Measurements from ENCODE around the gene G6PD.
A peak's percentile ranks its signal among the peaks of the same experiment; 100 is the strongest.
"Not testable (repeated sequence)": the region's sequence is repeated elsewhere in the genome, so short reads cannot be mapped to it uniquely, and the experiment has no call there.

G6PD gene

DNA sequence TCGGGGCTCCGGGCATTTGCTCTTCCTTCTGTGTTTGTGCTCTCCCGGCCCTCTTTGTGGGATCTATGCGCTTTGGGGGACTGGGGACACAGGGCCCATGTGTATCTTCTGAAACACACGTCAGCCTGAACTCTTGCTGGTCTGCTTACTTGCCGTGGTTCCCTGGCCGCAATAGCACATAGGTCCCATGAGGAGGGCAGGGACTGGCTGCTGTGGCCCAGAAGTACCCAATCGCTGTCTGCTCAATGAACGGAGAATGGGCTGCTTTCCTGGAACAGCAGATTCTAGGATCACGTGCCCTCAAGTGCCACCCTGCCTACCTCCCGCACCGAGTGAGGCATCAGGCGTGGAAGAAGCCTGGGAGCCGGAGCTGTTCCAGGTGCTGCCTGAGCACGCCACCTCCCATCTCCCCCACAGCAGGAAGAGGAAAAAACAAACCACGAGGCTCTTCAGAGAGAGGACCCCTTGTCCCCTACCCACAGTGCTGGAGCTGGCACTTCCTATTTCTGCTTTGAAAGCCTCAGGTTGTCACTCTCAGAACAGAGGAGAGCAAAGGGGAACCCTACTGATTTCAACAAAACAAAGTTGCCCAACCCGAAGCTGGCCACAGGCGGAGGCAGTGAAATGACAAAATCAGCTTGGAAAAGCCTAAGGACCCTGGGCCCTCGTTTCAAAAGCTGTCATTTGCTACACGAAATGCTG is 3.8 kb downstream of the G6PD start:
- no peak for DNase-seq

DNA sequence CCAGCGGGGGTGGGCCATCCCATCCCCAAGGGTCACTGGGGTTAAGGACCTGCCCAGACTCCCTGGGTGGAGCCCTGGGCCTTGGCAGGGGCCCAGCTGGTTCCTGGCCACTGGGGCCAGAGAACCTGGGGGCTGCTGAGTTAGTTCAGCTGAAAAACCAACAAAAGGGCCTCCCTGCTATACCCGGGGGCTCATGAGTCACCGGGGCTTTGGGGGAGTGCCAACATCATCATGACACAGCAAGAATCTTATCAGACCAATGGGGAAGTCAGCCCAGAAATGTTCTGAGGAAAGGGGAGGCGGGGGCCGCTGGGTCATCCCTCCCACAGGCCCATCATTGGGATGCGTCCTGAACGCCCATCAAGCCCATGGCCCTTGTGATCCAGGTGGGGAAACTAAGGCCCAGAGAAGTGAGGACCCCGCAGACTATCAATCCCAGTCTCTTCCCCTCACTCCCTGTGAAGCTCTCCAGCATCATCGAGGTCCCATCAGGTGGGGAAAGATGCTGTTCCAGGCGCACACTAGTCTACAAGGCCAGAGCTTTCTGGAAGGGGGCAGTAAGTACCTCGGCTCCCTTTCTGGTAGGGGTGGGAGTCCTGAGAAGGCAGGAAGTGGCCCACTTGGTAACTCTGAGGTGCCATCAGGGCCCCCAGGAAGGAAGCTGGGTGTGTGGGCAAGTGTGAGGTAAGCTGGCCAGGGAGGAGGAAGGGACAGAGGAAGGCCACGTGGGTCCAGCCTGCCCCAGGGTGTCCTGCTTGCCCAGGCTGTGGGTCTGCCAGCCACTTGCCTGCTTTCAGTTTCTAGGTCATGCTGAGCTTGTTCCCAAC is 4.5 kb downstream of the G6PD start:
- DNase-seq, result no peak

DNA sequence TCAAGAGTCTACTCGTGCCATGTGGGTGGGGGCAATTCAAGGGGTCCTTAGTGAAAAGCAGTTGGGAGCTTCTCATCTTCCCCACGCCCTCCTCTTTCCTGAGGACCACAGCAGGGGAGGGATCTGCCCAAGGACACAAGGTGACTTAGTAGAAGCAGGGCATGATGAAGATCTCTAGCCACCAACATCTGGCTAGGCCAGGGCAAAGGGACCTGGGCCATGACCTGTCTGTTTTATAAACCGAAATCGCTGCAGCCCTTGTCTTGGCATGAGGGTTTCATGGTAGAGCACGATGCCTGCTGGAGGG is 5.1 kb downstream of the G6PD start:
- DNase-seq, result no peak

DNA sequence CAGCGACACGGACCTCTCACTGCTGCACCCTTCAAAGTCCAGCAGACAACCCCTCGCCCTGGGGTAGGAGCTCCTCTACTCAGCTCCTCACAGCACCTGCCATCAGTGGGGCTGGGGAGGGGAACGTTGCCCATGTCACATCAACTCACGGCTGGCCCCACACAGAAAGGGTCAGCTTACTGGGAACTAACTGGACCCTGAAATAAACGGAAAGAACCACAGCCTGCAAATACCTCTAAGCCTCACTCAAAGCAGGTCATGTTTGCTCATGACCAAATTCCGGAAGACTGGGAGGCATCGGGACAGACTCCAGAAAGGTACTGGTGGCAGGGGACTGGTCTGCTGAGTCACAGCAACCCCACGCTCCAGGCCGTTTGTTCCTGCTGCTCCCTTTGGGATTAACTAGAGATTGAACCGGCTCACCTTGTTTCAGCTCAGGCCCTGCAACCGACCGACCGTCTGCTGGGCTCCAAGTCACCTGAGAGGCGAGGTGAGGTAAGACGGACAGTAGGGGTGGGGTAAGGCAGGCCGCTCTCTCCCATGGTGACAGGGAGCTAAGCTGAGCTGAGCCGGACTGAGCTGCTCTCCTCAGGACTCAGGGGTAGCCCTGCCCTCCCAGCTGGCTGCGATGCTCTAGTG is 5.6 kb downstream of the G6PD start:
- no peak for DNase-seq

DNA sequence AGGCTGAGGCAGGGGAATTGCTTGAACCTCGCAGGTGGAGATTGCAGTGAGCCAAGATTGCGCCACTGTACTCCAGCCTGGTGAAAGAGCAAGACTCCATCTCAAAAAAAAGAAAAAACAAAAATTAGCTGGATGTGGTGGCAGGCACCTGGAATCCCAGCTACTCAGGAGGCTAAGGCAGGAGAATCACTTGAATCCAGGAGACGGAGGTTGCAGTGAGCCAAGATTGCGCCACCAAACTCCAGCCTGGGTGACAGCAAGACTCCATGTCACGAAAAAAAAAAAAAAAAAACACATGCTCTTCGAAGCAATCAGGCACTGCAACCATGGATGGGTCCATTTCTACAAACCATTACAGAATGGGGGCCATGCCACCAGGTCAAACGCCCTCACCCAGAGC is 6.3 kb downstream of the G6PD start:
- not testable (repeated sequence) for DNase-seq

DNA sequence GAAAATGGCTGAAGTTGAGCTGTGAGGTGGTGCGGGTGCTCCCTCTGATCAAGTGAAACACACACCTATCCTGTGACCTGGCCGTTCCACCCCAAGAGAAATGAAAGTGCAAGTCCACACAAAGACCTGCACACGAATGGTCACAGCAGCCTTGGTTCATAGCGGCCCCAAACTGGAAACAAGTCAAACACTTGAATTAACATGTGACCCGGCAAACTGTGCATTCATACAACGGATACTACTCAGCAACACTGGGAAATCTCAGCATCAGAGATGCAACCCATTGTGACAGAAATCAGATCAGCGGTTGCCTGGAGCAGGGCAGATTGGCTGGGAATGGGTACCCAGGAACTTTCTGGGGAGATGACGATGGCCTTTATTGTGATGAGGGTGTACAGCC is 7.6 kb downstream of the G6PD start:
- no peak for DNase-seq

DNA sequence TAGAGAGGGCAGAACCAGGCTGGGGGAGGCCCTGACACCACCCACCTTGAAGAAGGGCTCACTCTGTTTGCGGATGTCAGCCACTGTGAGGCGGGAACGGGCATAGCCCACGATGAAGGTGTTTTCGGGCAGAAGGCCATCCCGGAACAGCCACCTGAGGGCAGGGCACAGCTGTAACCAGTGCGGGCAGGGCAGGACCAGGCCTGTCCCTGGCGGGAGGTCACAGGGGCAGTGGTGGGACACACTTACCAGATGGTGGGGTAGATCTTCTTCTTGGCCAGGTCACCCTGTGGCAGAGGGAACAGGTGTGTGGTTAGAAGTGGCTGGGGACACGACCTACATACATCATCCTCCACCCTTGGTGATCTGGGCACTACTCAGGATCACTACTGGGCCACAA is 10.8 kb downstream of the G6PD start:
- no peak for DNase-seq

DNA sequence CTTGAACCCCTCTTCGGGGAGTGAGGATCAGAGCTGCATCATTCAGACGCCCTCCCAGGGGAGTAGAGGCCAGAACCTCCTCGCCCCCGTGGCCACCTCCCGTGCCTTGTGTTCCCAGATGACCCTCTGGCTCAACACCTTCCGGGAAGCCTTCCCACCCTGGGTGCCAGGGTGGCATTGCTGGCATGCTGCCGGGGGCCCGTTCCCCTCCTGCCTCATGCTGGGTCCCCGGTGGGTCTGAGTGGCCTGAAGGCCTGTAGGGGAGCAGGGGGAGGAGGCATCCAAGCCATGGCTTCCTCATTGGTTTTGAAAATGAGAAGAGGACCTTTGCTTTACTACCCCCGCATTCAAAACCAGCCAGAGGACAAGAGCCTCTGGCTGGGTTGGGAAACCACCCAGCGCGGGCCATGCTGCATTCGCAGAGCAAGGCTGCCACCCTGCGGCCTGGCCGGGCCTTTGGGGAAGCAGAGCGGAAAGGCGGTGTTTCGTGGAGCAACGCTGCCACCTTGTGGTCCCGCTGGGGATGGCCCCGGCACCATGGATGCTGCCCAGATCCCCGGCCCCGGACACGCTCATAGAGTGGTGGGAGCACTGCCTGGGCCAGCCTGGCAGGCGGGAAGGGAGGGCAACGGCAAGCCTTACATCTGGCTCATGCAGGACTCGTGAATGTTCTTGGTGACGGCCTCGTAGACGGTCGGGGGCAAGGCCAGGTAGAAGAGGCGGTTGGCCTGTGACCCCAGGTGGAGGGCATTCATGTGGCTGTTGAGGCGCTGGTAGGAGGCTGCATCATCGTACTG is 11.9 kb downstream of the G6PD start:
- DNase-seq, result peak; percentile 72

DNA sequence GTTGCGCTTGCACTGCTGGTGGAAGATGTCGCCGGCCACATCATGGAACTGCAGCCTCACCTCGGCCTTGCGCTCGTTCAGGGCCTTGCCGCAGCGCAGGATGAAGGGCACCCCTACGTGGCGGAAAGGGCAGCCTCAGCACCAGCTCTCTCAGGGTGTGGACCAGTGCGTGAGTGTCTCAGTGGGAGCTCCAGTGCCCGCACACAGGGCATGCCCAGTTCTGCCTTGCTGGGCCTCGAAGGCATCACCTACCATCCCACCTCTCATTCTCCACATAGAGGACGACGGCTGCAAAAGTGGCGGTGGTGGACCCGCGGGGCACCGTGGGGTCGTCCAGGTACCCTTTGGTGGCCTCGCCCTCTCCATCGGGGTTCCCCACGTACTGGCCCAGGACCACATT is 14.0 kb downstream of the G6PD start:
- DNase-seq, result no peak

DNA sequence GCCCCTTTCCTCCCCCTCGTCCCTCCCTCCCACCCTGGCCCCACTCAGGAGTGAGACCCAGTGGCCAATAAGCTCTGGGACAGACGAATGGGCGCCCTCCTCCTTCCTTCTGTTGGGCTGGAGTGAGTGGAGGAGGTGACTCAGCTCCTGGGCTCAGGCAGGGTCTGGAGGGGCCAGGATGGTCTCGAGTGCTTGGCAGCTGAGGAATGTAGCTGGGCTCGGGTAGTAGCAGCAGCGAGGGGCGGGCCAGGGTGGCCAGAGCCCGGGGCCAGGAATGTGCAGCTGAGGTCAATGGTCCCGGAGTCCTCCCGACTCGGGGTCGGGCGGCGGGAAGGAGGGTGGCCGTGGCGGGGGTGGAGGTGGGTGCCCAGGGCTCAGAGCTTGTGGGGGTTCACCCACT is 15.0 kb downstream of the G6PD start:
- no peak for DNase-seq

DNA sequence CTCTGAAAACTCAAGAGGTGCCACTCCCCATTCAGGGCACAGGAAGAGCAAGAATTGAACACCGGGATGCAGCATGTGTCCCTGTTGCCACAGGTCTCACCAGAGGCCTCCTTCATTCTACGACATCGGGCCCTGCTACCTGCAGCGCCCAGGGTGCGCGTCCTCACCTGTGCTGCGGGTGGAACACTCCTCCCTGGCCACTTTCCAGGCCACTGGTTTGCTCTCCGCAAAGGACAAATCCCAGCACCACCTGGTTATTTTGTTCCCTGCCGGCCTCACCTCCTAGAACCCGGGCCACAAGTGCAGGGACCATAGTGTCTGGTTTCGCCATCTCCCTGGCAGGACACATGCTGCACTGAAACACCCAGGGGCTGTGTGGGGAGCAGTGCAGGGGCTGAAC is 16.4 kb downstream of the G6PD start:
- DNase-seq, result no peak

DNA sequence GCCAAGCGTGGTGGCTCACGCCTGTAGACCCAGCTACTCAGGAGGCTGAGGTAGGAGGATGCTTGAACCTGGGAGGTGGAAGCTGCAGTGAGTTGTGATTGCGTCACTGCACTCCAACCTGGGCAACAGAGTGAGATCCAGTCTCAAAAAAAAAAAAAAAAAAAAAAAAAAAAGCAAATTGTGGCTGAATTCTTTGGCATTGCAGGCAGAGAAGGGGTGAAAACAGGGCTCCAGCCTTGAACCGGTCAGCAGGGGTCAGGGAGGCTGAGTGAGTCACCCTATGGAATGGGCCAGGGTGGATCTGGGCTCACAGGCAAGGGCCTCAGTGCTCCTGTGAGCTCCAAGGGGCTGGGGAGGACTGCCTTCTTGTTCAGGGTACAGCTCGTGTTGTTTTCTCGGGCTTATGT is 17.4 kb downstream of the G6PD start:
- DNase-seq, result no peak

DNA sequence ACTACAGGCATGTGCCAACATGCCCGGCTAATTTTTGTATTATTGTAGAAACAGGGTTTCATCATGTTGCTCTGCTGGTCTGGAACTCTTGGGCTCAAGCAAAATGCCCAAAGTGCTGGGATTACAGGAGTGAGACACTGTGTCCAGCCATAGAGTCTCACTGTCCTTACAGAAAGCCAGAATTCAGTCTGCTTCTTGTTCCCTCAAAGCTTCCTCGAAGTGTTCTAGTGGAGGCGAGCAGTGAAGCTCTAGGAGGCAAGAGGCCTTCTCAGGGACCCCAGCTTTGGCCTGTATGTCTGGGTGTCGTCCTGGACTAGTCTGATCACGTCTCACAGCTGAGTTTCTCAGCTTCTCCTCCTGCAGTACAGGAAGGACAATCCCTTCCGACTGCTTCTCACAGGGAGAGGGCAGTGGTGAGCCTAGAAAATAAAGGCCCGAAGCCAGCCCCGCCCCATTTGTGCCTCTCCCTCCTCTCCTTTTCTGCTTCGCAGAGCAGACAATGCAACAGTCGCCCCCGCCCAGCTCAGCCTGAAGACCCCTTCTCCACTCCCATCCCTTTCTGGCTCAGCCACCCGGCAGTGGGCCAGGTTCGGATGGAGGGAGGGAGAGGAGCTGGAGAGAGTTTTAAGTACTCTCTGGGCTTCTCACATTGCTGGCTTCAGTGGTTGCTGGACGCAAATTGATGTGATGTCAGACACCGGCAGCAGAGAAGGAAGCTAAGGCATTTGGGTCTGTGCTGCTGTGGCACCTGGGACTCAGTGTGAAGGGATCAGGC is 19.6 kb downstream of the G6PD start:
- peak; percentile 40 for DNase-seq

DNA sequence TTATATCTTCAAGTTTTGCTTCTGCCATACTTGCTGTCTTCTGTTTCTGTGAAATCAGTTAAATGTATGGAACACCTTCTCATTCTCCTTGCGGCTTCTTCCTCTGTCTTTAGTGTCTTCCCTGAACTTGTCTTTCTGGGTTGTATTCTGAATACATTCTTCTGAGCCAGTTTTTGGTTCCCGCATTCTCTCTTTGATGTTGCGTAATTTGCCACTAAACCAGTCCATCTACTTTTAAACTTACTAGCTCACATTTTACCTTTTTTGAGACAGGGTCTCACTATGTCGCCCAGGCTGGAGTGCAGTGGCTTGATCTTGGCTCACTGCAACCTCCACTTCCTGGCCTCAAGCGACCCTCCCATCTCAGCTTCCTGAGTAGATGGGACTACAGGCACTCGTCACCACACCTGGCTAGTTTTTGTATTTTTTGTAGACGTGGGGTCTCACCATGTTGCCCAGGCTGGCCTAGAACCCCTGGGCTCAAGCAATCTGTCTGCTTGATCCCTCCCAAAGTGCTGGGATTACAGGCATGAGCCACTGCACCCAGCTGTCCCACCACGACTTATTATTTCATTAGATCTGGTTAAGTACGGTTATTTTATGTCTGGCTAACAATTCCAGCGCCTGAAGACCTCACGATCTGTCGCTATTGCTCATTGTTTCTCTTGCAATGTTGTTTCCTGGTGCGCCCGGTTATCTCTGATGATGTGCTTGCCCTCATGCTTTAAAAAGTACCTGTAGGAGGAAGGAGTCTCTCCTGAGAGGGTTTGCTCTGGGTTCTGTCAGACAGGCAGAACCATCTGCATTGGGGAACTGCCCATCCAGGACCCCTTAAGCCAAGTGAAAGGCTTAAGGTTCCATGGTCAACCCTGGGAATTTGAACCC is 20.8 kb downstream of the G6PD start:
- DNase-seq, result no peak

DNA sequence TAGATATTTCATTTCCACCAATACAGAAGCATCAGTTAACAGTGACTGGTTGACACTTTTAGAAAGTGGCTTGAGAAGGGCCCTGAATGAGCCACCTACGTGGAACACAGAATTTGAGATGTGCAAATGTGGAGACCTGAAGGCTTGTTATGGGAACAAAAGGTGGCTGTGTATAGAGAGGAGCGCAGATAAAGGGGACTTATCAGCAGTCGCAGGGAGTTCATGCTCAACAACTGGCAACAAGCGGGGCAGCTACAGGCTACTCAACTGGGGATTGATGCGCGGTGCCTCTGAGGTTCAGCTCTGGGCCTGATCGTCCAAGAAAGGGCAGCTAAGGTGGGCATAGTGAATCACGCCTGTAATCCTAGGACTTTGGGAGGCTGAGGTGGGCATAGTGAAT is 27.3 kb downstream of the G6PD start:
- DNase-seq, result no peak

DNA sequence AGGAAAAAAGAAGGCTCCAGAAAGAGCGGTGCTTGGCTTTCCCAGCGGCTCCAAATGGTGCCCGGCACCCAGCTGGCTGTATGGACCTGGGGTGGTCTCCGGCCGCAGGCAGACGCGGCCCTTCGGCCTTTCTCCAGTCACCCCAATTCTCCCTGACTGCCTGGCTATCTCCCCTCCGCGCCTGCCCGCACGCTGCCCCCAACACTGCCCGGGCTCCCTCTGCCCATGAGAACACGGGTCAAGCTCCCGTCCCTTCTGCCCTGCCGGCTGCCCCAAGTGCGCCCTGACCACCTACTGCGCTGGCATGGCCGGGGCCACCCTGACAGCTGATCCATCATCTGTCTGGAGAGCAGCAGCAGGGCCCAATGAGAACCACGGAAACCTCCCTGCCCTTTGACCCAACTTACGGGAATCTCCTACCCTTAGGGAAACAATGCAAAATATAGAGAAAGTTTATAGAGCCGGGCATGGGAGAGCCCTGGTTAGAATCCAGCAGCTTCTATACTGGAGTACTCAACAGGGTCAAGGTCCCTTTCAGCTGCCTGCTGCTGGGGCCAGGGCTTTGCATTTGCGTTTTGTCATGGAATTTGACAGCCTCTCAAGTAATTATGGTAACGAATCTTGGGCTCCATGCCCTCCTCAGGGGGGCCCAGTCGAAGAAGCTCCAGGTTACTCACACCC is 29.4 kb downstream of the G6PD start:
- no peak for DNase-seq

DNA sequence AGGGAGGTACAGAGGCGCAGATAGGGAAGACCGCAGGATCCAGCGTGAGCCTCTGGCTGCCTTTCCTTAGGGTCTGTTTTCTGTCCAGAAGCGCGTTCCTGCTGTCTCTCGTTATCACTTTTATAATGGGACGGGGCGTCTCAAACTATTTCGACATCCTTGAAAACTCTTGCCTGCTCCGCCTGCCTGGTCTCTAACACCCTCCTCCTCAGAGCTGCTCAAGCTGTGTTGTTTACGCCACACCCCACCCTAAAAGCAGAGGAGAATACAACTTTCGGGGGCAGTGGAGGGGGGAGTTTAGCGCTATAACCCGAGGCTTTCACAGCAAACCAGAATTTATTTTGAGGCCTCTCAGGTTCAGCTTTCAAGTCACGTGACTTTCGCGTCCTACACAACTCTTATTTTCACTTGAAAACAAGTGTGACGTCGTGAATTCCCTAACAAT is 30.0 kb downstream of the G6PD start:
- DNase-seq, result no peak

DNA sequence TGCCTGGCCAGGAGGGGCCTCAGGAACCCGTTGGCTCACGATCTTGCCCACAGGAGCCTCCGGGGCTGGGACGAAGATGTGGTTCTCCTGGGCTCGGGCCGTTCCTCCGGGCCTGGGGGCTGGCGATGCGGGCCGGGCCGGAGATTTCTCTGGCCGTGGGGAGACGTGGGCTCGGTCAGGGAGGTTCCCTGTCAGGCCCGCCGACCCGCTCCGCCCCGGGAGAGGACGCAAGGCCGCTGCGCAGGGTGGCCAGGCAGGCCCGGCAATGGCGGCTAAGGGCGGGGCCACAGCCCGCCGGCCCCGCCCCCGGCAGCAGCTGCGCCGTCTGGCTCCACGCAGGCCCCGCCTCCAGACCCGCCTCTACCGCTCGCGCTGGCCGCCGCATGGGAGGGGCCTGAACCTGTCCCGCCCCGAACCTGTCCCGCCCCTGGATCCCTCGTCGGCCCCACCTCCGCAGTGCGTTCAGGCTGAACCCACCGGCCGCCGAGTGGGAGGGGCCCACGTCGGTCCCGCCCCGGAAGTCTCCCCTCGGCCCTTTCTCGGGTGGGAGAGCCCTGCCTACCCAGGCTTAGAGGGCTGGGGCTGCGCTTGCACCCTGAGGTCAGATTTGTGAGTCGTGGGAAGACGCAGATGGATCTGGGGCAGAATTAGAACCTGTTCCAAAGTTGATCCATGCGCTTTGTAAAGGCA is 30.5 kb downstream of the G6PD start, which contains the start of gene FAM3A:
Gene FAM3A (minus strand): TSS at position 267 of the 690 bp plus-strand sequence. CDS start 460 bp downstream, outside the sequence.
- peak; percentile 88 for DNase-seq

DNA sequence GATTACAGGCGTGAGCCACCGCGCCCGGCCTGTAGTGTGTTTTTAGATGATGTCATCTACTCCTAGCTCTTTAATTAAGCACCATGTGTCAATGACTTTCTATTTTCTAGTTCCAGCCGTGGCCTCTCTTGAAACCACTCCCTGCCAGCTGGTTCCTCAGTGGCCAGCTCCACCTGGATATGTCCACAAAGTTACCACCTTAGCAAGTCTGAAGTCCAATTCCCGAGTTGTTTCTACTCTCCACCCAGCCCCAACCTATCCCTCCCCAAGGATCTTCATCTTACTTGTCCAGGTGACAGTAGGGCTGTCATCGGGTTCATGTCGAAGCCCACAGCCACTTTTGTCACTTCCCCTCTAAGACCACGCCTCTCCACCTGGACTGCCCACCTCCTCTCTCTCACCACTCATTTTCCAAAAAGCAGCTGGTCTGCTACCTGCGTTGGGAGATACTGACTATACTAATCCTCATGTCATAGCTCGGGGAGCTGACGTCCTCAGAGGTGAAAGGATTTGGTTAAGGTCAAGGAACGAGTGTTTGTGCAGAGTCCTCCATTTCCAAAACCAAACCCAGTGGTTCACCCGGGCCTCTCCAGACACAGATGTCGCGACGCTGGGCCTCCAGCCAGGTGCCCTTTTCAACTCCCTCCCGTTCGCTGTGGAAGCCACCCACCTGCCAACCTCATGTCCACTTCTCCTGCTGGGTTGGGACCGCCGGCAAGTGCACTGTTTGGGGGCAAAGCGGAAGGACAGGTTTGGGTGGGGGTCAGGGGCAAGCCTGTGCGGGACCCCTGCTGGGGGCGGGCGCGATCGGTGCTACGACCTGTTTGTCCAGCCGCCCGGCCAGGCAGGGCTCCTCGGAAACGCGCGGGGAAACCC is 31.3 kb downstream of the G6PD start:
- peak; percentile 7 for DNase-seq
